ENCODE data around the gene SEMA5A. TPM values are rescaled to one million over a fixed set of nuclear protein-coding genes. Genes with fewer than 3 reads are reported as not detected.

The SEMA5A gene
- total RNA-seq, 1 donor from 2014 or later = 13.8 TPM

- Histone ChIP-seq H3K4me3 (ENCODE audit: insufficient read depth, low read depth, low read length) (no peak overlapping the region), H3K9me3 (ENCODE audit: insufficient read depth, low read depth, low read length) (no peaks in the 10 kb centered on the region), H3K36me3 (ENCODE audit: insufficient read depth, low read length) (no peaks in the 10 kb centered on the region), H3K79me2 (ENCODE audit: insufficient read depth, low read length) (no peaks in the 10 kb centered on the region), H3K27me3 (ENCODE audit: insufficient read depth, low read length) (no peaks in the 10 kb centered on the region), H2AFZ (ENCODE audit: low read depth, low read length) (no peak overlapping the region), H3K4me2 (ENCODE audit: low read length) (no peak overlapping the region), H4K20me1 (ENCODE audit: insufficient read depth, low read length) (no peaks in the 10 kb centered on the region), H3K9ac (ENCODE audit: low read length) (no peak overlapping the region), H3K27ac (ENCODE audit: low read depth, low read length) (no peak overlapping the region), H3K4me1 (ENCODE audit: insufficient read depth, low read length) (no peaks in the 10 kb centered on the region)
- FAIRE-seq = no peak
- DNase-seq (ENCODE audit: low read depth) = no peak
- H3K27ac Mint-ChIP-seq (ENCODE audit: unreplicated experiment) = no peak overlapping the region
- no peak overlapping the region for H3K4me3 Mint-ChIP-seq (ENCODE audit: unreplicated experiment)
- no peaks in the 10 kb centered on the region for H3K9me3 Mint-ChIP-seq (ENCODE audit: unreplicated experiment)
- H3K4me1 Mint-ChIP-seq (ENCODE audit: low read depth, unreplicated experiment) = no peaks in the 10 kb centered on the region
- no peaks in the 10 kb centered on the region for H3K27me3 Mint-ChIP-seq (ENCODE audit: low read depth, unreplicated experiment)
- TF ChIP-seq EZH2 (IDR thresholded peaks at IDR 0.05; ENCODE audit: insufficient read depth, low read length) (no peak), CTCF (IDR thresholded peaks at IDR 0.05; ENCODE audit: insufficient read depth, low read depth, low read length) (no peak)
- peaks cover 4% of the 10 kb centered on the region for H3K36me3 Mint-ChIP-seq (ENCODE audit: low read depth, unreplicated experiment)
Measured at GRCh38 chr5:9325549-9325948, 220.3 kb downstream of the SEMA5A start.

- H2AFZ ChIP-seq (ENCODE audit: low read depth, low read length) = no peak overlapping the region
- no peak overlapping the region for H3K4me3 Mint-ChIP-seq (ENCODE audit: unreplicated experiment)
- TF ChIP-seq EZH2 (IDR thresholded peaks at IDR 0.05; ENCODE audit: insufficient read depth, low read length) = no peak
- TF ChIP-seq CTCF (IDR thresholded peaks at IDR 0.05; ENCODE audit: insufficient read depth, low read depth, low read length) = no peak
- no peaks in the 10 kb centered on the region for H3K36me3 ChIP-seq (ENCODE audit: insufficient read depth, low read length)
- no peak overlapping the region for H3K9ac ChIP-seq (ENCODE audit: low read length)
- no peaks in the 10 kb centered on the region for H3K4me1 Mint-ChIP-seq (ENCODE audit: low read depth, unreplicated experiment)
- H3K4me1 ChIP-seq (ENCODE audit: insufficient read depth, low read length) = no peaks in the 10 kb centered on the region
- no peaks in the 10 kb centered on the region for H4K20me1 ChIP-seq (ENCODE audit: insufficient read depth, low read length)
- no peaks in the 10 kb centered on the region for H3K79me2 ChIP-seq (ENCODE audit: insufficient read depth, low read length)
- peak; percentile 36 for DNase-seq (ENCODE audit: low read depth)
- H3K27ac Mint-ChIP-seq (ENCODE audit: unreplicated experiment) = no peak overlapping the region
- H3K9me3 ChIP-seq (ENCODE audit: insufficient read depth, low read depth, low read length) = peaks cover 2% of the 10 kb centered on the region
- no peak overlapping the region for H3K4me3 ChIP-seq (ENCODE audit: insufficient read depth, low read depth, low read length)
- H3K36me3 Mint-ChIP-seq (ENCODE audit: low read depth, unreplicated experiment) = peaks cover 4% of the 10 kb centered on the region
- H3K27ac ChIP-seq (ENCODE audit: low read depth, low read length) = no peak overlapping the region
- H3K9me3 Mint-ChIP-seq (ENCODE audit: unreplicated experiment) = no peaks in the 10 kb centered on the region
- no peak overlapping the region for H3K4me2 ChIP-seq (ENCODE audit: low read length)
- FAIRE-seq = no peak
- H3K27me3 Mint-ChIP-seq (ENCODE audit: low read depth, unreplicated experiment) = no peaks in the 10 kb centered on the region
- no peaks in the 10 kb centered on the region for H3K27me3 ChIP-seq (ENCODE audit: insufficient read depth, low read length)
Measured at GRCh38 chr5:9324348-9325077, 221.4 kb downstream of the SEMA5A start.

GRCh38 chr5:9320652-9321051 is 225.2 kb downstream of the SEMA5A start:
- Histone ChIP-seq H3K4me1 (ENCODE audit: insufficient read depth, low read length) (no peaks in the 10 kb centered on the region), H3K27ac (ENCODE audit: low read depth, low read length) (no peak overlapping the region), H3K27me3 (ENCODE audit: insufficient read depth, low read length) (no peaks in the 10 kb centered on the region), H3K4me2 (ENCODE audit: low read length) (no peak overlapping the region), H3K36me3 (ENCODE audit: insufficient read depth, low read length) (no peaks in the 10 kb centered on the region), H3K79me2 (ENCODE audit: insufficient read depth, low read length) (no peaks in the 10 kb centered on the region), H4K20me1 (ENCODE audit: insufficient read depth, low read length) (no peaks in the 10 kb centered on the region), H2AFZ (ENCODE audit: low read depth, low read length) (no peak overlapping the region), H3K4me3 (ENCODE audit: insufficient read depth, low read depth, low read length) (no peak overlapping the region), H3K9me3 (ENCODE audit: insufficient read depth, low read depth, low read length) (peaks cover 2% of the 10 kb centered on the region), H3K9ac (ENCODE audit: low read length) (no peak overlapping the region)
- Mint-ChIP-seq H3K27me3 (ENCODE audit: low read depth, unreplicated experiment) (no peaks in the 10 kb centered on the region), H3K27ac (ENCODE audit: unreplicated experiment) (no peak overlapping the region), H3K4me1 (ENCODE audit: low read depth, unreplicated experiment) (peaks cover 2% of the 10 kb centered on the region), H3K9me3 (ENCODE audit: unreplicated experiment) (no peaks in the 10 kb centered on the region), H3K4me3 (ENCODE audit: unreplicated experiment) (no peak overlapping the region), H3K36me3 (ENCODE audit: low read depth, unreplicated experiment) (no peaks in the 10 kb centered on the region)
- FAIRE-seq (no peak), DNase-seq (ENCODE audit: low read depth) (no peak)
- TF ChIP-seq EZH2 (IDR thresholded peaks at IDR 0.05; ENCODE audit: insufficient read depth, low read length) (no peak), CTCF (IDR thresholded peaks at IDR 0.05; ENCODE audit: insufficient read depth, low read depth, low read length) (no peak)

All from astrocyte (in vitro differentiated cells and primary cell).